GM18520 (cell line): ENCODE measurements around the gene ZKSCAN5.
A peak's percentile ranks its signal among the peaks of the same experiment; 100 is the strongest.
"Not testable (repeated sequence)": the region's sequence is repeated elsewhere in the genome, so short reads cannot be mapped to it uniquely, and the experiment has no call there.

Source experiments
- ATAC-seq: cut with Tn5 transposase; IDR thresholded peaks from one replicate; pipeline ENCODE4 v1.9.1; 2021; ENCODE audit not compliant: unreplicated experiment

Gene ZKSCAN5

DNA sequence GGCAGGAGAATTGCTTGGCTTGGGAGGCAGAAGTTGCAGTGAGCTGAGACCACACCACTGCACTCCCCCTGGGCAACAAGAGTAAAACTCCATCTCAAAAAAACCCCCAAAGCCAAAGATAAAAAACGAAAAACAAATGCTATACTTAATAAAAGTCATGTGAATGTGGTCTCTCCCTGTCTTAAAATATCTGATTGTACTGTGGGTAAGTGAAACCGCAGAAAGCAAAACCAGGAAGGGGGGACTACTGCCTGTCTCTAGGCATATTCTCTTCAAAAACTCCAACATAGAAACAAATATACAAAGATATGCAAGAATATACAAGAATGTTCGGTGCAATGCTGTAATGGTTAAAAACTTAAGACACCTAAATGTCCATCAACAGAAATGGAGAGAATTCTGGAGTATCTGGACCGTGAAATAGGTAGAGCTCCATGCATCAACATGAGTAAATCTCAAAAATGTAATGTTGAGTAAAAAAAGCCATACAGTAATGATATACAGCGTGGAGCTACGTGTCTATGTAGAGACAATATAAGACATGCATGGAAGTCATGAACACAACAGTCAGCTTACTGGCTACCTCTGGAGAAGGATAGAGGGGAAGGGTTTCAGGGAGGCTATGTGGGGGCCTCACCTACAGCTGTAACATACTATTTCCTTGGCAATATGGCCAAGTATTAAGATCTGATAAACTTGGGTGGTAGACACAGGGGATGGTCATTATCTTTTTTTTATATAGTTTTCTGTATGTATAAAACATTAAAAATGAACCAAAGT is 6.5 kb upstream of the ZKSCAN5 start:
- no peak for ATAC-seq

DNA sequence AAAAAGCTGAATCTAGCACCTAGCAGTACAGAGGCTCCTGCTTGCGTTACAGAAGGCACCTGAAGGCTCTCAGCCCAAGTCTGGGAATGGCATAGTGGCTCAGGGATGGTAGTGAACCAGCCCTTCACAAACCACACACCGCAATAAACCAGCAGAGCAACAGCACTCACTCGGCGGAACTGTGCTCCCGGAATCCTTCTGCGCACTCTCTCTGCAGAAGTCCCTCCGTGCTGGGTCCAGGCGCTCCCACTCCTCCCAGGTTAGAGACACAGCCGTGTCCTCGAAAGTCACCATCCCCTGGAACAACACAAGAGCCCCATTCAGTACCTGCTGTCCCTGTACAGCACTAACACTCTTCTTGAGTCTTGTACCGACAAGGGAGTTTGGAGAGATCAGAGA is 5.9 kb upstream of the ZKSCAN5 start:
- ATAC-seq = no peak

DNA sequence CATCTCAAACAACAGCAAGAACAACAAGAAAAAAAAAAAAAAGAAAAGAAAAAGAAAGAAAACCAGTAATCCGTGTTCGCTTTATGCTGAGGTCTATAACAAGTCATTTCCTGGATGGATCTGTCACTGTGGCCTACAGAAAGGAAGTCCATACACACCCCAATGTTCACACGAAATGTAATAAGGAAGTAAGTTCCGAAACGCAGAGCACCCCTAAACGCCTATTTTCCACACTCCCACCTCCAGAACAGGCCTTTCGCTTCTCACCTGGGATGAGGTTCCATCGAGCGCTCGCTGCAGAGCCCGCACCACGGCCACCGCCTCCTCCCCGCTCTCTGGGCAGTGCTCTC is 5.1 kb upstream of the ZKSCAN5 start:
- ATAC-seq = no peak

DNA sequence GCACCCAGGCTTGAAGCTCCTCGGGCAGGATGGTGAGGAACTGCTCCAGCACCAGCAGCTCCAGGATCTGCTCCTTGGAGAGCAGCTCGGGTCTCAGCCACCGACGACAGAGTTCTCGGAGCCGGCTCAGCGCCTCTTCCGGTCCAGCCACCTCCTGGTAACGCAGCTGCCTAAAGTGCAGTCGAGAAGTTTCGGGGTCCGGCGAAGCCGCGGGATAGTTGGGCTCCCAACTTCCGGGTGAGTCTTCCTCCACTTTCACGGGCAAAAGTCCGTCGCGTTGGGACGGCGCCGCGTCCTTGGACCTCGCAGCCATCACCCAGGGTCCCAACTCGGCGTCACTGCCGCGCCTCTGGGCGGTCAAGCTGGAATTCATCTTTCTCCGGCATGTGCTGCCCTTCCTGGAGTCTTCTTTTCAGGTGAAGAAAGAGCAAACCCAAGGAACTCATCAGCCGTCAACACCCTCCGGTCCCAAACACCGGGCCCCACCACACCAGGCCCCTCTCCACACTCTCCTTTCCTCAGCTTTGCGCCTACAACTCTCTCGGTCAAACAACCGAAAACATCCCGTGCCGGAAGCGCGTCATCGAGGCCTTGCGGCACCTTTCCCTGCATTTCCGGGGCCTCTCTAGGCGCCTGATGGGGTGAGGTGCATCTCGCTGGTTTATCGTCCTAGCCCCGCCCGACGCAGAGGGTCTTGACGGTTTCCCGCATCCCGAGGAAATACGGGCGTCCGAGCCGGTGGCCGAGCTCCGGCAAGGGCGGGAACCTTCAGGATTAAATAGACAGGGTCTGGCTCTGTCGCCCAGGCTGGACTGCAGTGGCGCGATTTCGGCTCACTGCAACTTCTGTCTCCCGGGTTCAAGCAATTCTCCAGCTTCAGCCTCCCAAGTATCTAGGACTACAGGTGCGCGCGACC is 4.5 kb upstream of the ZKSCAN5 start, which contains the start of gene ZNF394:
Gene ZNF394 (minus strand): TSS at position 561 of the 916 bp plus-strand sequence. CDS start 188 bp downstream, at position 373.
- ATAC-seq = peak; percentile 38

DNA sequence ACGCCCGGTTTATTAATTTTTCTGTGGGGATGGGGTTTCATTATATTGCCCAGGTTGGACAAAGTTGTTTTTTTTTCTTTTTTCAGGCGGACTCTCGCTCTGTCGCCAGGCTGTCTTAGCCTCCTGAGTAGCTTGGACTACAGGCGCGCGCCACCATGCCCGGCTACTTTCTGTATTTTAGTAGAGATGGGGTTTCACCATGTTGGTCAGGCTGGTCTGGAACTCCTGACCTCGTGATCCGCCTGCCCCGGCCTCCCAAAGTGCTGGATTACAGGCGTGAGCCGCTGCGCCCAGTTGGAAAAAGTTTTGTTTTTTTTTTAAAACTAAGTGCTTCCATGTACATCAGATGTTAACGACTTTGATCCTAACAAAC is 3.8 kb upstream of the ZKSCAN5 start:
- ATAC-seq = no peak

DNA sequence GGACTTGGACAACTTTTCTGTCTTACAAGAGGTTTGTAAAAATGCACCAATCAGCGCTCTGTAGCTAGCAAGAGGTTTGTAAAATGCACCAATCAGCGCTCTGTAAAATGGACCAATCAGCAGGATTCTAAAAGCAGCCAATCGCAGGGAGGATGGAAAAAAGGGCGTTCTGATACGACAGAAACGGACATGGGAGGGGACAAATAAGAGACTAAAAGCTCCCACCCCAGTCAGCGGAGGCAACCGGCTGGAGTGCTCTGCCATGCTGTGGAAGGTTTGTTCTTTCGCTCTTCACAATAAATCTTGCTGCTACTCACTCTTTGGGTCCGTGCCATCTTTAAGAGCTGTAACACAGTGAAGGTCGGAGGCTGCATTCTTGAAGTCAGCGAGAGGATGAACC is 3.2 kb upstream of the ZKSCAN5 start:
- ATAC-seq = not testable (repeated sequence)

DNA sequence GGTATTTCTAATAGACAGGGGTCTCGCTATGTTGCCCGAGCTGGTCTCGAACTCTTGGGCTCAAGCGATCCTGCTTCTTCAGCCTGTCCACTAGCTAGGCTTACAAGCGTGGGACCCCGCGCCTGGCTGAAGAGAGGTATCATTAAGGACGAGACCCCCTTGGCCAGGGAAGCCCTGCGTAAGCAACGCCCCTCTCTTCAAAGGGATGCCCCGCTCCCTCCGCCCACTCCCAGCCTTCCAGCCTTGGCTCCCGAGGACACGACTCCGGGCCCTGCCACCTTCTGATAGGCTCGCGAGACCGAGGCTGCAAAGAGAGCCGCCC is 220 bp upstream of the ZKSCAN5 start:
- no peak for ATAC-seq

DNA sequence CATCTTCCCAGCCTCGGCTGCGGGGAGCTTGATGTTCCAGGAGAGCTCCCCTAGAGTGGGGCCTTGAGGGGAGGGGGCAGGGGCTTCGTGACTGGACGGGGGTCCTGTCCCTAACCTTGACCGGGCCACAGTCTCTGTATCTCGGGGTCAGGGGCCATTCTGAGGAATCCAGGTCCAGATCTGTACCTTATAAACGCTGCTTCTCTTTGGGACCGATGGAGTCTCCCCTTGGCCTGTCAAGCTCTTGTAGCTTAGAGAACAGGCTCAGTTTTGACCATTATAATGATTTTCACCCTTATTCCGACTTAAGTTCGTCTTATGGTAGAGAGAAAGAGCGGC is 831 bp downstream of the ZKSCAN5 start:
- ATAC-seq = no peak

DNA sequence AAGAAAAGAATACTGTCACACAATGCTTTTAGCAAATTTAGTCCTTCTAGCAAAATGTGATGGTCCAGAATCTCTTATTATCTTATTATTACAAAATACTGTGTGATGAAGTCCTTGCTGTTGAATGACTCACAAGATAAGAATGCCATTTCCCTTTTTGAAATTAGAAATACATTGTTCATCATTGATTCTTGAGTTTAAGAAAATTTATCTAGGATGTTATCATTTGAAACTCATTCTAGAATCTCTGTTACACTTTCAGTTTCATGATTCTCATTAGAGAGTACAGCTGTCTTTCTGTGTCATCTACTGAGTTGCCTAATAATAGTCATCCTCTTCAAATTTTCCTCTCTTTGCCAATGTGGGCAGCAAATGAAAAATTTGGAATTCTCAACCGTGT is 9.6 kb downstream of the ZKSCAN5 start:
- ATAC-seq = no peak

DNA sequence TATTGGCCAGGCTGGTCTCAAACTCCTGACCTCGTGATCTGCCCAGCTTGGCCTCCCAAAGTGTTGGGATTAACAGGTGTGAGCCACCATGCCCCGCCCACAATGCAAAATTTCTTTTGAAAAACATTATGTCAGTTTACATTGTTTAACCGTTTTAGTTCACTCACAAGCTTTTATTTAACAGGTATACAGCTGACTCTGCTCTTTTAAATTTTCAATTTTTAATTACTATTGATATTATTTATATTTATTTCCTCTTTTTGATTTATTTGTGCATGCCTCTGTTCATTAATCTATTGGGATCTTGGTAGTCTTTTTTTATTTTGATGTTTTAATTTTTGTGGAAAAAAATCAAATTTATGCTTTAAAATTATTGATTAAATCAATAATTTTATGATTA is 16.9 kb downstream of the ZKSCAN5 start:
- ATAC-seq = no peak

DNA sequence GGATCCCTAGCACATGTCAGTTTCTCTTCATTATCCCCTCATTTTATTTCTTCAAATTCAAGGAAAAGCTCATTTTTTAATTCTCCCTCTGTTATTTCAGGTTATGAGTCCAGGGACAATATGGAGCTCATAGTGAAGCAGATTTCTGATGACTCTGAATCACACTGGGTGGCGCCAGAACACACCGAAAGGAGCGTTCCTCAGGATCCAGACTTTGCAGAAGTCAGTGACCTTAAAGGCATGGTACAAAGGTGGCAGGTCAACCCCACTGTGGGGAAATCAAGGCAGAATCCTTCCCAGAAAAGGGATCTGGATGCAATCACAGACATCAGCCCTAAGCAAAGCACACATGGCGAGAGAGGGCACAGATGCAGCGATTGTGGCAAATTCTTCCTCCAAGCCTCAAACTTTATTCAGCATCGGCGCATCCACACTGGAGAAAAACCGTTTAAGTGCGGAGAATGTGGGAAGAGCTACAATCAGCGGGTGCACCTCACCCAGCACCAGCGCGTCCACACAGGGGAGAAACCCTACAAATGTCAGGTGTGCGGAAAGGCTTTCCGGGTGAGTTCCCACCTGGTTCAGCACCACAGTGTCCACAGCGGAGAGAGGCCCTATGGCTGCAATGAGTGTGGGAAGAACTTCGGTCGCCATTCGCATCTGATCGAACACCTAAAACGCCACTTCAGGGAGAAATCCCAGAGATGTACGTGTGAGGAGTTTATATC is 21.4 kb downstream of the ZKSCAN5 start:
- no peak for ATAC-seq

DNA sequence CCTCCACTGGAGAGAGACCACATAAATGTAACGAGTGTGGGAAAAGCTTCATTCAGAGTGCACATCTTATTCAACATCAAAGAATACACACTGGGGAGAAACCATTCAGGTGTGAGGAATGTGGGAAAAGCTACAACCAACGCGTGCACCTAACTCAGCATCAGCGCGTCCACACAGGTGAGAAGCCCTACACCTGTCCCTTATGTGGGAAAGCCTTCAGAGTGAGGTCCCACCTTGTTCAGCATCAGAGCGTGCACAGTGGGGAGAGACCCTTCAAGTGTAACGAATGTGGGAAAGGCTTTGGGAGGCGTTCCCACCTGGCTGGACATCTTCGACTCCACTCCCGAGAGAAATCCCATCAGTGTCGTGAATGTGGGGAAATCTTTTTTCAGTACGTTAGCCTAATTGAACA is 26.9 kb downstream of the ZKSCAN5 start:
- no peak for ATAC-seq

DNA sequence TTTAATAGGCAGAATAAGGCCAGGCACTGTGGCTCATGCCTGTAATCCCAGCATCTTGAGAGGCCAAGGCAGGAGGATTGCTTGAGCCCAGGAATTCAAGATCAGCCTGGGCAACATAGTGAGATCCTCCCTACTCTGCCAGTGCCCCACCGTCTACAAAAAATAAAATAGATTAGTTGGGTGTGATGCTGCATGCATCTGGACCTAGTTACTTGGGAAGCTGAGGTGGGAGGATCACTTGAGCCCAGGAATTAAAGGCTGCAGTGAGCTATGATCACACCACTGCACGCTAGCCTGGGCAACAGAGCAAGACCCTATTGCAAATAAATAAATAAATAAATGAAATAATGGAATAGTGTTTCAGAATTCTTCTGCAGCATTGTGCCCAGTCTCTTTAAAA is 31.2 kb downstream of the ZKSCAN5 start:
- ATAC-seq = no peak

DNA sequence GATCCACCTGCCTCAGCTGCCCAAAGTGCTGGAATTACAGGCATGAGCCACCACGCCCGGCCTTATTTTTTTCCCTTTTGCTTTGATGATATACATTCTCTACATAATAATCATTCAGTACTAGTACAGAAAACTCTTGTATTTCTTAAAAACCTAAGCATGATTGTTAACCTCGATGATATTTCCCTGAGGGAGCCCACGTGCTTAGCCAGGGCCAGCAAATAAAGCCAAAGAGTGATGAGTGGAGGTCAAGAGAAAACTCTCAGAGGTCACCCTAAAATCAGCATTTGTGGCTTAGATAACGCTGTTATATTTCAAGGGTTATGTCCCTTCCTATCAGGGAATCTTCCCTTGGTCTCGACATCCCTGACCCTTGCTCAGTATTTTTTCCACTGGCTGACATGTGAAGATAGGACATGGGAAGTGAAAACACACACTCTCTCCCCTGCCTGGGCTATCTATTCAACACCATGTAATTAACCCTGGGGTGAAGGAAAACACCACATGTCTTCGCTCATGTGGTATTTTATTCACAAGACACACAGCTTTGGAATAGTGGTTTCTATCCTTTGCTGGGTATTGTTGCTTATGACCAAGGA is 34.9 kb downstream of the ZKSCAN5 start:
- no peak for ATAC-seq

DNA sequence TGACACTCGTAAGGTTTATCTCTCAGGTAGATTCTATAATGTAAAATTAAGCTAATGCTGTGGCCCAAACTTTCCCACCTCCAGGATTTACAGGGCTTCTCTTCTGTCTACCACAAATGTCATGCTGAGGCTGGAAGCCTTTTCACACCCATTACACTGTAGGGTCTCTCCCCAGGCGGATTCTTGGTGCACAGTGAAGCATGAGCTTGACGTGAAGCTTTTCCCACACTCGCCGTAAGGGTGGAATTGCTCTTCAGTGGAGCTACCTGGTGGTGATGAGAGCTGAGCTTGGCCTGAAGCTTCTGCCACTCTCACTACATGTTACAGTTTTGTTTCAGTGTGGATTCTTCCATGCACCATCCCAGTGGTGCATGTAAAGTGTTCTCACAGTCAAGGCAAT is 36.1 kb downstream of the ZKSCAN5 start:
- ATAC-seq = no peak

DNA sequence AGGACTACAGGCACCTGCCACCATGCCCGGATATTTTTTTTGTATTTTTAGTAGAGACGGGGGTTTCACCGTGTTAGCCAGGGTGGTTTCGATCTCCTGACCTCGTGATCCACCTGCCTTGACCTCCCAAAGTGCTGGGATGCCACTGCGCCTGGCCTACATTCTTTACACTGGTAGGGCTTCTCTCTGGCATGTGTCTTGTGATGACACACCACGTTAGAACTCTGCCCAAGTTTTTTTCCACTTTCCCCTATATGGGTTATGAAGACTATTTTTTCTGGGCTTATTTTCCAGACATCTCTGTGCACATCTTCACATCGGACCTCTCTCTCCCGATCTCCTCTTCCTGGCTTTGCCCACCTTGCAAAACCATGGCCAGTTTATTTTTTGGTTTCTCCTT is 36.8 kb downstream of the ZKSCAN5 start:
- ATAC-seq = no peak

DNA sequence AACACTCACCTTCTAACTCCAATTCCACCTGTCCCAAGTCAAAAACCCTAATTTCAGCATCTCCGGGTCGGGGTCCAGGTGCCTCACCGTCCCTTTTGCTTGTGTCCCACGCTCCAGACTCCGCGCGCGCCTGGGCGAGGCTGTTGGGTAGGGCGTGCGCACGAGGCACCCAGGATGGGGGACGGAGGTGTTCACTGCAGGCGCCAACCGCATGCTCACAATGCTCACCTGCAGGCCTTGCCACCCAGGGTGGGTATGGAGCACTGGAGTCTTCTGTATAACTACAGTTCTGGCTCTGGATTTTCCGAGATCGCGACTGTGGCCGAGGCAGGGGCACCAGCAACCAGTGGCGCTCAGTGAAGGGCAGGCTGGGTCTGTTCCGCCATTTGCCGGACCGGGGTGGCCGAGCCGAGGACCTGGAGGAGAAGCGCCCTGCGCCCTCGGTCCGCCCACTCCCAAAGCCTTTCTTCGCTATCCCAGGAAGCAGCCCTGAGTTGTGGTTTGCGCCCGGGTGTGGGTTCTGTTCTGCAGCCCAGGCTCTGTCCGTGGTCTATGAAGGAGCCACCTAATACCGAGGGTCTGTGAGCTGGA is 38.7 kb downstream of the ZKSCAN5 start:
- ATAC-seq = no peak

DNA sequence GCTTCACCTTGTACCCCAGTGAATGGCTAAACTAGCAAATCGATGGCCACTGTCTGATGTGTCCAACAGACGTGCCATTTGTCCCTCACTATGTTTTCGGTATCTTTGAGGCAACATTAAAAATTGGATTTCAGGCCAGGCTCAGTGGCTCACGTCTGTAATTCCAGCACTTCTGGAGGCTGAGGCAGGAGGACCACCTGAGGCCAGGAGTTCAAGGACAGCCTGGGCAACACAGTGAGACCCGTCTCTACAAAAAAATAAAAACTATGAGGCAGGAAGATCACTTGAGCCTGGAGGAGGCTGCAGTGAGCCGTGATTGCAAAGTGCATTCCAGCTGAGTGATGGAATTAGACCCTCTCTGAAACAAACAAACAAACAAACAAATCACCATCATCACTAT is 39.5 kb downstream of the ZKSCAN5 start:
- ATAC-seq = no peak

DNA sequence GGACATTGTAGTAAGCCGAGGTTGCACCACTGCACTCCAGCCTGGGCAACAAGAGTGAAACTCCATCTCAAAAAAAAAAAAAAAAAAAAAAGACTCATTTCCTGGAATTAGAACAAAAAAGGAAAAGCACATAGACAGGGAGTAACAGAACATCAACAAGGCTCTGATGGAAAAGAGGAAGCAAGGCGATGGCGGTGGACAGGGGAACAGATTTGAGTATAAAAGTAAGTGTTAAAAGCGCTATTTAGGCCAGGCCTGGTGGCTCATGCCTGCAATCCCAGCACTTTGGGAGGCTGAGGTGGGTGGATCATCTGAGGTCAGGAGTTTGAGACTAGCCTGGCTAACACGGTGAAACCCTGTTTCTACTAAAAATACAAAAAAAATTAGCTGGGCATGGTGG is 40.8 kb downstream of the ZKSCAN5 start:
- ATAC-seq = not testable (repeated sequence)

DNA sequence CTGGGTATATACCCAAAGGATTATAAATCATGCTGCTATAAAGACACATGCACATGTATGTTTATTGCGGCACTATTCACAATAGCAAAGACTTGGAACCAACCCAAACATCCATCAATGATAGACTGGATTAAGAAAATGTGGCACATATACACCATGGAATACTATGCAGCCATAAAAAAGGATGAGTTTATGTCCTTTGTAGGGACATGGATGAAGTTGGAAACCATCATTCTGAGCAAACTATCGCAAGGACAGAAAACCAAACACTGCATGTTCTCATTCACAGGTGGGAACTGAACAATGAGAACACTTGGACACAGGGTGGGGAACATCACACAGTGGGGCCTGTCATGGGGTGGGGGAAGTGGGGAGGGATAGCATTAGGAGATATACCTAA is 45.1 kb downstream of the ZKSCAN5 start:
- ATAC-seq = not testable (repeated sequence)

DNA sequence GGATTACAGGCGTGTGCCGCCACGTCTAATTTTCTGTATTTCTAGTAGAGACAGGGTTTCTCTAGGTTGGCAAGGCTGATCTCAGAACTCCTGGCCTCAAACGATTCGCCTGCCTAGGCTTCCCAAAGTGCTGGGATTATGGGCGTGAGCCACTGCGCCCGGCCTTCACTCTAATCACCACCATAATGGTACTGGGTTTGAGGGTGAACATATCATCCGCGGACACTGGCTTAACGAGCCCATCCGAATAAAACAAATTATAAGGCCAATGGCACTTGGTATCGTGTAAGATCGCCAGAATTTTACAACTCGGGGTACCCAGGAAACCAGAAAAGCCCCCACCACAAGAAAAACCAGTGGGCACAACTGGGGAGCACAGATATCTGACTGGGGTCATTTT is 46.9 kb downstream of the ZKSCAN5 start:
- ATAC-seq = no peak
